ENCODE measurements around the gene KIF26B.

DNA sequence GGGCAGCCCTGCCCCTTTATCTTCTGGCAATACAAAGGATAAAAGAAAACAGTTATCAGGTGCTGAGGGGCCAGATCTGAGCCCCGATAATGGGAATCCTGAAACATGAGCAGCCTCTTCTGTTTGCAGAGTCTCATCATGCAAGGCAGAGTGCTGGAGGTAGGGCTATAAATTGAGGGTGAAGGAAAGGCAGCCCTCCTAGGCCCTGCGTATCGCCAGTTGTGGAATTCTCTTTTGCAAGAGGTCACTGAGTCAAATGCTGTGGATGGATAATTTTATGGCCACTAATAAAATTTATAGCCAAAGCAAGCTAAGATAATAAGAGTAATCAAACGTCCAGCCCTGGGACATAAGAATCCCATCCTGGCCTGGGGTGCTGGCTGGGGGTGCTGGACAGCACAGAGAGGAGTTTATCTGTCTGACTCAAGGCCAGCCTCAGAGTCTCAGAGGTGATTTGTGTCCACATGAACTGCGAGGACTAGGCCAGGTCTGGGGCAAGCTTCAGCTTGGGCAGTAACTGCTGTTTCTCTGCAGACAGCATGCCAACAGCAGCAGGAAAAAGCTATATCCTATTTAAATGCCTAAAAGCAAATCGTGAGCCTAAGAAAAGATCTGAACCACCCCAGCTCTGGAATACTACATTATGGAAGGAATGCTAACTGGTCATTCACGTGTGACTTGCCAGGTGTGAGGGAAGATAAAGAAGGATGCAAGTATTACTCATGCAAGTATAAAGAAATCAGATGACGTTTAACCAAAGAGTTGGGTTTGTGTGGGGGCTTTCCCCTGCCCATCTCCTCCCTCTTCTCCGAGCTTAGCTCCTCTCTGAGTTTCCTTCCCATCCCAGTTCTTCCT, 254.8 kb downstream of the KIF26B start:
- TF ChIP-seq, protein P1, sequence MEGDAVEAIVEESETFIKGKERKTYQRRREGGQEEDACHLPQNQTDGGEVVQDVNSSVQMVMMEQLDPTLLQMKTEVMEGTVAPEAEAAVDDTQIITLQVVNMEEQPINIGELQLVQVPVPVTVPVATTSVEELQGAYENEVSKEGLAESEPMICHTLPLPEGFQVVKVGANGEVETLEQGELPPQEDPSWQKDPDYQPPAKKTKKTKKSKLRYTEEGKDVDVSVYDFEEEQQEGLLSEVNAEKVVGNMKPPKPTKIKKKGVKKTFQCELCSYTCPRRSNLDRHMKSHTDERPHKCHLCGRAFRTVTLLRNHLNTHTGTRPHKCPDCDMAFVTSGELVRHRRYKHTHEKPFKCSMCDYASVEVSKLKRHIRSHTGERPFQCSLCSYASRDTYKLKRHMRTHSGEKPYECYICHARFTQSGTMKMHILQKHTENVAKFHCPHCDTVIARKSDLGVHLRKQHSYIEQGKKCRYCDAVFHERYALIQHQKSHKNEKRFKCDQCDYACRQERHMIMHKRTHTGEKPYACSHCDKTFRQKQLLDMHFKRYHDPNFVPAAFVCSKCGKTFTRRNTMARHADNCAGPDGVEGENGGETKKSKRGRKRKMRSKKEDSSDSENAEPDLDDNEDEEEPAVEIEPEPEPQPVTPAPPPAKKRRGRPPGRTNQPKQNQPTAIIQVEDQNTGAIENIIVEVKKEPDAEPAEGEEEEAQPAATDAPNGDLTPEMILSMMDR (IDR thresholded peaks at IDR 0.05; ENCODE audit: low read depth, low read length): no peak
- TF ChIP-seq MYC (IDR thresholded peaks at IDR 0.05; ENCODE audit: low read depth, low read length): no peak

All from NB4 (cell line).